ENCODE data around the gene REM2. TPM values are rescaled to one million over a fixed set of nuclear protein-coding genes. Genes with fewer than 3 reads are reported as not detected.

The REM2 gene
- total RNA-seq, 1 donor from 2014 or later, result 1.9 TPM

GRCh38 chr14:22845821-22846625, 37.0 kb upstream of the REM2 start:
- Histone ChIP-seq H3K36me3 (peaks cover 58 to 59% of the 10 kb centered on the region in 2 donors), H3K9me3 (no peaks in the 10 kb centered on the region), H3K4me3 (no peak overlapping the region), H3K27me3 (no peaks in the 10 kb centered on the region), H3K27ac (peak overlapping the region; percentile 87 to 91), H3K4me1 (peaks cover 33 to 51% of the 10 kb centered on the region in 2 donors)
- TF ChIP-seq CTCF (IDR thresholded peaks at IDR 0.05), result no peak
- DNase-seq (ENCODE audit: low spot score in 2 of 2), result no peak
- intact Hi-C loops (cut with DNase I), result loop anchor here (10.0 kb wide), 1 partner anchor 1371 kb away; the partner anchor contains the start of genes RAB2B and TOX4

DNA sequence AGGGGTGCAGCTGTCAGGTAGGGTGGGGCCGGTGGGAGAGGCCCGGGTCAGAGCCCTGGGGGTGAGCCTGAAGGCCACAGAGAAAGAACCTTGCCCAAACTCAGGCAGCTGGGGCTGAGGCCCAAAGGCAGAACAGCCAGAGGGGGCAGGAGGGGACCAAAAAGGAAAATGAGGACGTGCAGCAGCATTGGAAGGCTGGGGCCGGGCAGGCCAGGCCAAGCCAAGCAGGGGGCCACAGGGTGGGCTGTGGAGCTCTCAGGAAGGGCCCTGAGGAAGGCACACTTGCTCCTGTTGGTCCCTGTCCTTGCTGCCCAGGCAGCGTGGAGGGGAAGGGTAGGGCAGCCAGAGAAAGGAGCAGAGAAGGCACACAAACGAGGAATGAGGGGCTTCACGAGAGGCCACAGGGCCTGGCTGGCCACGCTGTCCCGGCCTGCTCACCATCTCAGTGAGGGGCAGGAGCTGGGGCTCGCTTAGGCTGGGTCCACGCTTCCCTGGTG, 36.2 kb upstream of the REM2 start:
- H3K36me3 ChIP-seq, result peaks cover 50 to 51% of the 10 kb centered on the region in 2 donors
- peak overlapping the region; percentile 87 to 91 for H3K27ac ChIP-seq
- H3K4me3 ChIP-seq, result peak overlapping the region in 1 of 2 donors; percentile 4
- no peak for DNase-seq (ENCODE audit: low spot score in 2 of 2)
- no peaks in the 10 kb centered on the region for H3K9me3 ChIP-seq
- intact Hi-C loops (cut with DNase I), result loop anchor here (10.0 kb wide), 1 partner anchor 1372 kb away; the partner anchor contains the start of genes RAB2B and TOX4
- peaks cover 40 to 58% of the 10 kb centered on the region in 2 donors for H3K4me1 ChIP-seq
- no peaks in the 10 kb centered on the region for H3K27me3 ChIP-seq
- TF ChIP-seq CTCF (IDR thresholded peaks at IDR 0.05), result no peak

DNA sequence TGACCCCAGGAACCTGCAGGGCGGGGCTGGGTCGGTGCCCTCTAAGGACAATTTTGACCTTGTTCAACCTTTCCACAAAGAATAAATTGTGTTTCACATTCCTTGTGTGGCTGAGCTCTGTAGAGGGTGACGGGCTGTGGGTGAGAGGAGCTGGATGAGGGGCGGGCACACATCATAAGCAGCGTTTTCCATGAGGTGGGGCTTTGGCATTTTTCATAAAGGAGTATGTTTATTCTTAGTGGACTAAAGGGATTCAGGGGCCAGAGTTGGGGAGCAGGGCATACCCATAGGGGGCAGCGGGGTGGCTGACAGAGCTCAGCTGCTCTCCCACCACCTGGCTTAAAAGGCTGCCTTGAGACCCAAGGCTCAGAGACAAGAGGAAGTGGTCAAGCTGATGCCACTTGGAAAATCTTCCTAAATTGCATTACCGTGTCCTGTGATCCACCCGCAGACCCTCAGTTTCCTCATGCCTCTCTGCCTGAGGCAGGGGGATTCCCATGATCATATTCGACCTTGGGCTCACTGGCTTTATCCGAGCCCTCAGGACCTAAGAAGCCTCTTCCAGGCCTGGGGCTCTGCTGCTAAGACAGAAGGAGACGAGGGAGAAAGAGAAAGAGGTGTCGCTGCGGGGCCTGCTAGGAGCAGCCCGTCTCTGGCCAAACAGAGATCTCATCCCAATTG, 35.2 kb upstream of the REM2 start:
- peak overlapping the region in 1 of 2 donors; percentile 32 for H3K4me3 ChIP-seq
- intact Hi-C loops (cut with DNase I), result loop anchor here (2.0 to 10.0 kb wide), 2 partner anchors 259 to 1373 kb away; partner anchors contain the start of genes DAD1, RAB2B and TOX4
- H3K36me3 ChIP-seq, result peaks cover 41% of the 10 kb centered on the region in 2 donors
- peaks cover 42 to 62% of the 10 kb centered on the region in 2 donors for H3K4me1 ChIP-seq
- TF ChIP-seq CTCF (IDR thresholded peaks at IDR 0.05), result no peak
- DNase-seq (ENCODE audit: low spot score in 2 of 2), result no peak
- H3K9me3 ChIP-seq, result no peaks in the 10 kb centered on the region
- H3K27ac ChIP-seq, result peak overlapping the region; percentile 87 to 91
- H3K27me3 ChIP-seq, result no peaks in the 10 kb centered on the region

- Histone ChIP-seq H3K27ac (peak overlapping the region; percentile 87 to 91), H3K36me3 (peaks cover 33 to 34% of the 10 kb centered on the region in 2 donors), H3K9me3 (no peaks in the 10 kb centered on the region), H3K4me1 (peaks cover 48 to 66% of the 10 kb centered on the region in 2 donors), H3K4me3 (peak overlapping the region; percentile 3 to 32), H3K27me3 (no peaks in the 10 kb centered on the region)
- peak in 1 of 2 donors; percentile 90 for DNase-seq (ENCODE audit: low spot score in 2 of 2)
- no peak for TF ChIP-seq CTCF (IDR thresholded peaks at IDR 0.05)
- intact Hi-C loops (cut with DNase I), result loop anchor here (2.0 to 10.0 kb wide), 2 partner anchors 260 to 1374 kb away; partner anchors contain the start of genes DAD1, RAB2B and TOX4
Measured at GRCh38 chr14:22848351-22849164, 34.5 kb upstream of the REM2 start.
